EL (cell line): ENCODE results near the gene TNFAIP8L3.
A peak's percentile ranks its signal among the peaks of the same experiment; 100 is the strongest.
"Not testable (repeated sequence)": the region's sequence is repeated elsewhere in the genome, so short reads cannot be mapped to it uniquely, and the experiment has no call there.

Source experiments
- DNase-seq: peaks from one replicate; pipeline ENCODE4 v3.0.0-alpha.2; 2016

TNFAIP8L3 gene

GRCh38 chr15:51094606-51095569 lies at the start of gene TNFAIP8L3:
TSS of gene TNFAIP8L3 (minus strand) at chr15:51094906. CDS start at chr15:51094595, 311 bp downstream.
- peak; percentile 28 for DNase-seq

- DNase-seq, result peak; percentile 52
These were observed 49.4 kb upstream of the TNFAIP8L3 start for GRCh38 chr15:51144021-51144532.

- DNase-seq, result not testable (repeated sequence)
These were observed 45.6 kb upstream of the TNFAIP8L3 start for GRCh38 chr15:51140347-51140746.

GRCh38 chr15:51139091-51139490 lies 44.4 kb upstream of the TNFAIP8L3 start:
- no peak for DNase-seq

- no peak for DNase-seq
These were observed 43.2 kb upstream of the TNFAIP8L3 start for GRCh38 chr15:51137880-51138430.

GRCh38 chr15:51137024-51137423 lies 42.3 kb upstream of the TNFAIP8L3 start:
- DNase-seq, result no peak

- DNase-seq, result no peak
These were observed 40.6 kb upstream of the TNFAIP8L3 start for GRCh38 chr15:51135276-51135675.

GRCh38 chr15:51134416-51135199 lies 39.9 kb upstream of the TNFAIP8L3 start:
- no peak for DNase-seq

GRCh38 chr15:51133140-51133765 lies 38.5 kb upstream of the TNFAIP8L3 start:
- no peak for DNase-seq

GRCh38 chr15:51132384-51133139 lies 37.9 kb upstream of the TNFAIP8L3 start:
- peak; percentile 97 for DNase-seq

GRCh38 chr15:51131596-51132290 lies 37.0 kb upstream of the TNFAIP8L3 start:
- DNase-seq, result peak; percentile 38

GRCh38 chr15:51130344-51130743 lies 35.6 kb upstream of the TNFAIP8L3 start:
- DNase-seq, result no peak

GRCh38 chr15:51129535-51130188 lies 35.0 kb upstream of the TNFAIP8L3 start:
- DNase-seq, result no peak

GRCh38 chr15:51128701-51129100 lies 34.0 kb upstream of the TNFAIP8L3 start:
- no peak for DNase-seq

GRCh38 chr15:51126842-51127241 lies 32.1 kb upstream of the TNFAIP8L3 start:
- no peak for DNase-seq

GRCh38 chr15:51123002-51123401 lies 28.3 kb upstream of the TNFAIP8L3 start:
- not testable (repeated sequence) for DNase-seq

- DNase-seq, result peak; percentile 17
These were observed 27.0 kb upstream of the TNFAIP8L3 start for GRCh38 chr15:51121631-51122225.

- DNase-seq, result peak; percentile 92
These were observed 26.4 kb upstream of the TNFAIP8L3 start for GRCh38 chr15:51121118-51121517.

GRCh38 chr15:51119120-51119519 lies 24.4 kb upstream of the TNFAIP8L3 start:
- DNase-seq, result no peak

GRCh38 chr15:51117270-51117669 lies 22.6 kb upstream of the TNFAIP8L3 start:
- DNase-seq, result no peak
